ENCODE measurements around the gene GIMAP4. TPM values are rescaled to one million over a fixed set of nuclear protein-coding genes. Genes with fewer than 3 reads are reported as not detected.

Gene GIMAP4
- not detected in 2 replicates for total RNA-seq

DNA sequence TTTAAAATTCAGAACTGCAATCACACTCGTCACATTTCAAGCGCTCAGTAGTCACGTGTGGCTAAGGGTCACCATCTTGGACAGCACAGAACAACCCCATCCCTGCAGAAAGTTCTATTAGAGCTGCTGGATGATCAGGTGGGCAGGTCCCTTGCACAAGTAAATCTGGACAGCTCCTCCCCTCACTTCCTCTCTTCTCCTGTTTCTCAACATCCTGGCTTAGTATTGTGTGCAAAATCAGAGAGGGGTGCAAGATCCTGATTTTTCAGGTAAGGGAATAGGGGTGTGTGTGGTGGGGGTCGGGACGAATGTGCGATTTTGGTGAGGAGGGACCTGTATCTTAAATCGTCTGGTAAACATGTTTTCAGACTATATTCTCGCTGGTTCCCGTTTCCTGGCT is at the start of gene GIMAP4:
TSS of gene GIMAP4 (plus strand) at position 222 of the 400 bp plus-strand sequence. CDS start 2,512 bp downstream, outside the sequence.

Other genes with a start within 250 kb of the GIMAP4 start
- gene LRRC61, start 244.0 kb upstream of the GIMAP4 start, total RNA-seq, result 10.8 and 11.6 TPM in 2 replicates
- gene ACTR3C, start 243.8 kb upstream of the GIMAP4 start, total RNA-seq, result 5.5 and 12.2 TPM in 2 replicates
- gene RARRES2, start 225.8 kb upstream of the GIMAP4 start, total RNA-seq, result not detected in 2 replicates
- gene REPIN1, start 198.6 kb upstream of the GIMAP4 start, total RNA-seq, result 30.4 TPM in 2 replicates
- 2.4 and 2.5 TPM in 2 replicates for gene ZNF775, start 188.1 kb upstream of the GIMAP4 start, total RNA-seq
- not detected in 2 replicates for gene GIMAP8, start 116.8 kb upstream of the GIMAP4 start, total RNA-seq
- gene GIMAP7, start 52.5 kb upstream of the GIMAP4 start, total RNA-seq, result not detected in 2 replicates
- gene GIMAP6, start 65.0 kb downstream of the GIMAP4 start, total RNA-seq, result under 0.01 TPM in 1 of 2 replicates, not detected in the other
- gene GIMAP2, start 118.3 kb downstream of the GIMAP4 start, total RNA-seq, result 0.21 TPM in 1 of 2 replicates, not detected in the other
- gene GIMAP1, start 149.2 kb downstream of the GIMAP4 start, total RNA-seq, result not detected in 2 replicates
- gene GIMAP5, start 170.0 kb downstream of the GIMAP4 start, total RNA-seq, result not detected in 2 replicates
- not detected in 2 replicates for gene TMEM176B, start 233.0 kb downstream of the GIMAP4 start, total RNA-seq
- not detected in 2 replicates for gene TMEM176A, start 233.4 kb downstream of the GIMAP4 start, total RNA-seq

All from nasal cavity respiratory epithelium epithelial cell of viscerocranial mucosa (primary cell).